ENCODE data around the gene PRRG2.

Gene PRRG2

GRCh38 chr19:49635530-49636232 lies 54.6 kb downstream of the PRRG2 start:
- TF ChIP-seq SIN3A (IDR thresholded peaks at IDR 0.05; ENCODE audit: borderline replicate concordance, insufficient read depth, low read length) (no peak), FOXP2 (optimal IDR thresholded peaks at IDR 0.05; ENCODE audit: borderline replicate concordance, extremely low read depth, extremely low read length, insufficient read depth) (no peak), REST (IDR thresholded peaks at IDR 0.05; ENCODE audit: insufficient read depth in 1 of 2, low read depth in 2 of 2, low read length in 2 of 2) (no peak), TAF1 (IDR thresholded peaks at IDR 0.05; ENCODE audit: borderline replicate concordance, insufficient read depth, low read length) (no peak), POLR2AphosphoS5 (IDR thresholded peaks at IDR 0.05; ENCODE audit: low read depth, low read length) (no peak)

- TF ChIP-seq SIN3A (IDR thresholded peaks at IDR 0.05; ENCODE audit: borderline replicate concordance, insufficient read depth, low read length) (no peak), POLR2AphosphoS5 (IDR thresholded peaks at IDR 0.05; ENCODE audit: low read depth, low read length) (no peak)
These were observed 55.3 kb downstream of the PRRG2 start for GRCh38 chr19:49636233-49636932.

- no peak for TF ChIP-seq SIN3A (IDR thresholded peaks at IDR 0.05; ENCODE audit: borderline replicate concordance, insufficient read depth, low read length)
- 0 out of 2 replicates have a peak, but pooled peaks have one; percentile 23 for TF ChIP-seq TAF1 (IDR thresholded peaks at IDR 0.05; ENCODE audit: borderline replicate concordance, insufficient read depth, low read length)
- TF ChIP-seq REST (IDR thresholded peaks at IDR 0.05; ENCODE audit: insufficient read depth in 1 of 2, low read depth in 2 of 2, low read length in 2 of 2) = no peak
- TF ChIP-seq FOXP2 (optimal IDR thresholded peaks at IDR 0.05; ENCODE audit: borderline replicate concordance, extremely low read depth, extremely low read length, insufficient read depth) = peak; percentile 71
- no peak; the same call in 1 of the 2 replicates for TF ChIP-seq POLR2AphosphoS5 (IDR thresholded peaks at IDR 0.05; ENCODE audit: low read depth, low read length)
These were observed 57.0 kb downstream of the PRRG2 start for GRCh38 chr19:49637821-49638738.

GRCh38 chr19:49639401-49640112 lies 58.4 kb downstream of the PRRG2 start:
- TF ChIP-seq SIN3A (IDR thresholded peaks at IDR 0.05; ENCODE audit: borderline replicate concordance, insufficient read depth, low read length) (no peak), TAF1 (IDR thresholded peaks at IDR 0.05; ENCODE audit: borderline replicate concordance, insufficient read depth, low read length) (no peak; the same call in 1 of the 2 replicates), FOXP2 (optimal IDR thresholded peaks at IDR 0.05; ENCODE audit: borderline replicate concordance, extremely low read depth, extremely low read length, insufficient read depth) (no peak), POLR2AphosphoS5 (IDR thresholded peaks at IDR 0.05; ENCODE audit: low read depth, low read length) (no peak), REST (IDR thresholded peaks at IDR 0.05; ENCODE audit: insufficient read depth in 1 of 2, low read depth in 2 of 2, low read length in 2 of 2) (no peak)

Data from PFSK-1 (cell line).